Large intestine (tissue), 3 donors: ENCODE data around the gene MARCHF9. TPM values are rescaled to one million over a fixed set of nuclear protein-coding genes. Genes with fewer than 3 reads are reported as not detected.

Experiments used
- DNase-seq, 2 donors: peaks; one replicate each; pipeline versions ENCODE4 v3.0.0 to v3.0.0-alpha.2; 2013
- H3K27ac ChIP-seq: one replicate; pipeline ENCODE4 v1.5.1; 2013; ENCODE audit warnings: low read length
- H3K27me3 ChIP-seq: 2 replicates; pipeline ENCODE4 v1.6.1; 2013; ENCODE audit warnings: low read length; ENCODE audit not compliant: control insufficient read depth, insufficient read depth
- H3K36me3 ChIP-seq: 2 replicates; pipeline ENCODE4 v1.6.1; 2013; ENCODE audit warnings: low read length; ENCODE audit not compliant: control insufficient read depth, insufficient read depth
- H3K4me1 ChIP-seq: one replicate; pipeline ENCODE4 v1.6.1; 2013; ENCODE audit warnings: low read length; ENCODE audit not compliant: control insufficient read depth, insufficient read depth
- H3K4me3 ChIP-seq: one replicate; pipeline ENCODE4 v1.5.1; 2013; ENCODE audit warnings: low read length
- H3K9me3 ChIP-seq: one replicate; pipeline ENCODE4 v1.6.1; 2013; ENCODE audit warnings: mild to moderate bottlenecking, low read depth, low read length, moderate library complexity; ENCODE audit not compliant: control insufficient read depth
- WGBS: methylation state at CpG from one replicate; pipeline ENCODE4 v1.1.5; 2013; ENCODE audit warnings: low lambda C conversion rate; ENCODE audit not compliant: insufficient coverage; 5-methylcytosine and 5-hydroxymethylcytosine counted together
- polyA plus RNA-seq: library from polyadenylated mRNA; unstranded; fragments of 120-200 nt; gene quantifications from one replicate; pipeline ENCODE4 v1.2.1, GENCODE V29; 2013

Gene MARCHF9
- polyA plus RNA-seq, 1 donor: 28.1 TPM

GRCh38 chr12:57738661-57739237 lies 16.2 kb upstream of the MARCHF9 start, which contains the start of gene AGAP2:
TSS of gene AGAP2 (minus strand) at chr12:57738742. CDS start at chr12:57738246, 496 bp downstream.
- Histone ChIP-seq H3K4me3 (no peak within 1 kb of the TSS), H3K27me3 (peaks cover 89% of the 10 kb centered on the region), H3K4me1 (peaks cover 8% of the 10 kb centered on the region), H3K36me3 (no peaks in the 10 kb centered on the region), H3K27ac (no peak within 1 kb of the TSS), H3K9me3 (peaks cover 7% of the 10 kb centered on the region)
- DNase-seq: no peak
- no CpG with 5 or more reads among the region's 36 CpGs for WGBS

GRCh38 chr12:57739387-57739786 lies 15.5 kb upstream of the MARCHF9 start:
- no CpG with 5 or more reads among the region's 7 CpGs for WGBS
- Histone ChIP-seq H3K4me3 (no peak overlapping the region), H3K9me3 (peaks cover 7% of the 10 kb centered on the region), H3K27me3 (peaks cover 83% of the 10 kb centered on the region), H3K36me3 (no peaks in the 10 kb centered on the region), H3K27ac (no peak overlapping the region), H3K4me1 (peaks cover 13% of the 10 kb centered on the region)
- DNase-seq: no peak

- Histone ChIP-seq H3K27me3 (peaks cover 76% of the 10 kb centered on the region), H3K9me3 (peaks cover 7% of the 10 kb centered on the region), H3K4me3 (no peak overlapping the region), H3K4me1 (peaks cover 13% of the 10 kb centered on the region), H3K36me3 (no peaks in the 10 kb centered on the region), H3K27ac (no peak overlapping the region)
- no peak for DNase-seq
- no CpG with 5 or more reads among the region's 10 CpGs for WGBS
Observed at GRCh38 chr12:57739914-57740538, 14.9 kb upstream of the MARCHF9 start.

GRCh38 chr12:57740656-57741412 lies 14.1 kb upstream of the MARCHF9 start:
- peaks cover 18% of the 10 kb centered on the region for H3K4me1 ChIP-seq
- no CpG with 5 or more reads among the region's 5 CpGs for WGBS
- no peak overlapping the region for H3K4me3 ChIP-seq
- no peak for DNase-seq
- H3K9me3 ChIP-seq: peaks cover 7% of the 10 kb centered on the region
- no peaks in the 10 kb centered on the region for H3K36me3 ChIP-seq
- peaks cover 68% of the 10 kb centered on the region for H3K27me3 ChIP-seq
- H3K27ac ChIP-seq: no peak overlapping the region

- WGBS: no CpG with 5 or more reads among the region's 1 CpG
- Histone ChIP-seq H3K9me3 (peaks cover 7% of the 10 kb centered on the region), H3K36me3 (peaks cover 3% of the 10 kb centered on the region), H3K27me3 (peaks cover 62% of the 10 kb centered on the region), H3K27ac (no peak overlapping the region), H3K4me3 (no peak overlapping the region), H3K4me1 (peaks cover 19% of the 10 kb centered on the region)
- DNase-seq: no peak
Observed at GRCh38 chr12:57741413-57741789, 13.5 kb upstream of the MARCHF9 start.

GRCh38 chr12:57741844-57742738 lies 12.8 kb upstream of the MARCHF9 start:
- WGBS: no CpG with 5 or more reads among the region's 14 CpGs
- Histone ChIP-seq H3K4me1 (peaks cover 15% of the 10 kb centered on the region), H3K9me3 (peaks cover 4% of the 10 kb centered on the region), H3K36me3 (peaks cover 9% of the 10 kb centered on the region), H3K4me3 (no peak overlapping the region), H3K27me3 (peaks cover 56% of the 10 kb centered on the region), H3K27ac (no peak overlapping the region)
- DNase-seq: no peak

- Histone ChIP-seq H3K4me3 (no peak overlapping the region), H3K36me3 (peaks cover 24% of the 10 kb centered on the region), H3K27ac (no peak overlapping the region), H3K27me3 (peaks cover 41% of the 10 kb centered on the region), H3K4me1 (peaks cover 11% of the 10 kb centered on the region), H3K9me3 (no peaks in the 10 kb centered on the region)
- no CpG with 5 or more reads among the region's 2 CpGs for WGBS
- DNase-seq: no peak
Observed at GRCh38 chr12:57743769-57744168, 11.1 kb upstream of the MARCHF9 start.

- peak in 1 of 2 donors; percentile 77 for DNase-seq
Observed at GRCh38 chr12:57744194-57744776, 10.6 kb upstream of the MARCHF9 start.

GRCh38 chr12:57744777-57745484 lies 10.0 kb upstream of the MARCHF9 start, which contains the start of gene TSPAN31:
TSS of gene TSPAN31 (plus strand) at chr12:57745039. CDS start at chr12:57745155, 116 bp downstream.
- peaks cover 33% of the 10 kb centered on the region for H3K36me3 ChIP-seq
- no CpG with 5 or more reads among the region's 29 CpGs for WGBS
- H3K27ac ChIP-seq: peak within 1 kb of the TSS; percentile 90
- peaks cover 29% of the 10 kb centered on the region for H3K27me3 ChIP-seq
- H3K9me3 ChIP-seq: no peaks in the 10 kb centered on the region
- peak; percentile 97 to 99 for DNase-seq
- peaks cover 11% of the 10 kb centered on the region for H3K4me1 ChIP-seq
- peak within 1 kb of the TSS; percentile 92 for H3K4me3 ChIP-seq

More at GRCh38 chr12:57744194-57744776, 10.6 kb upstream of the MARCHF9 start:
- Histone ChIP-seq H3K27me3 (peaks cover 35% of the 10 kb centered on the region), H3K27ac (peak overlapping the region; percentile 90), H3K36me3 (peaks cover 29% of the 10 kb centered on the region), H3K4me1 (peaks cover 11% of the 10 kb centered on the region), H3K4me3 (peak overlapping the region; percentile 92), H3K9me3 (no peaks in the 10 kb centered on the region)
- no CpG with 5 or more reads among the region's 21 CpGs for WGBS
